Erythroblast (primary cell): ENCODE measurements around the gene ARSA.

Source experiments
- GATA1 ChIP-seq: IDR thresholded peaks from 2 replicates; pipeline ENCODE4 v1.6.1; 2011; ENCODE audit warnings: low read depth, mild to moderate bottlenecking, control low read depth, low read length, moderate library complexity
- POLR2A ChIP-seq: IDR thresholded peaks from 2 replicates; pipeline ENCODE4 v1.6.1; 2011; ENCODE audit warnings: mild to moderate bottlenecking, low read length

- no peak for TF ChIP-seq POLR2A
- TF ChIP-seq GATA1 = no peak
Observed at GRCh38 chr22:50608996-50609395, 19.0 kb downstream of the ARSA start.
